A549 (cell line): ENCODE results near the gene INPP4B. TPM values are rescaled to one million over a fixed set of nuclear protein-coding genes. Genes with fewer than 3 reads are reported as not detected.
A peak's percentile ranks its signal among the peaks of the same experiment; 100 is the strongest.

Source experiments
- ATAC-seq, 2 experiments: fragments of 200-7000 bp in 1 of 2; fragments of >200 bp in 1 of 2; cut with Nextera tagmentation in 1 of 2; cut with Tn5 transposase in 1 of 2; 3 replicates each; pipeline versions ENCODE4 v1.8.0 to v1.9.1; 2018 to 2020; ENCODE audit warnings: mild to moderate bottlenecking in 1 of 2, moderate library complexity in 1 of 2
- CTCF ChIA-PET: fragments of 300-600 bp; sonication (Branson Sonifier 250); formaldehyde crosslinking; extraction: SDS; loops from one replicate; lab custom pipeline; 2021; ENCODE audit warnings: antibody characterized with exemption, inconsistent platforms; lab: Yijun Ruan, JAX
- POLR2A ChIA-PET: fragments of 350-600 bp; formaldehyde crosslinking; extraction: SDS; loops from one replicate; lab custom pipeline; 2021; ENCODE audit warnings: antibody characterized with exemption, inconsistent platforms; lab: Yijun Ruan, JAX
- DNase-seq, 2 experiments: peaks; one replicate each; pipeline versions ENCODE4 v3.0.0 to v3.0.0-alpha.2; 2011 to 2016; ENCODE audit warnings: low read depth in 1 of 2, low spot score in 1 of 2
- FAIRE-seq: peaks from 2 replicates; lab custom pipeline; 2011; peaks lifted over from hg19 to GRCh38; lab: Jason Lieb, UNC
- H3K27ac ChIP-seq, 2 experiments: fragments of >200 bp; sonication (Bioruptor Twin); formaldehyde crosslinking; 3 replicates each; pipeline ENCODE4 v1.5.1; 2016 to 2017
- H3K4me1 ChIP-seq: fragments of >200 bp; sonication (Bioruptor Twin); formaldehyde crosslinking; 3 replicates; pipeline ENCODE4 v1.6.1; 2016
- H3K4me2 ChIP-seq: fragments of >200 bp; sonication (Bioruptor Twin); formaldehyde crosslinking; 3 replicates; pipeline ENCODE4 v1.6.1; 2016
- H3K4me3 ChIP-seq: fragments of >200 bp; sonication (Bioruptor Twin); formaldehyde crosslinking; 3 replicates; pipeline ENCODE4 v1.5.1; 2016
- H3K9me3 ChIP-seq: fragments of >200 bp; sonication (Bioruptor Twin); formaldehyde crosslinking; 3 replicates; pipeline ENCODE4 v1.6.1; 2016
- BHLHE40 ChIP-seq: IDR thresholded peaks from 2 replicates; pipeline ENCODE4 v1.6.1; 2012; ENCODE audit warnings: low read depth, low read length, inconsistent platforms
- CBX8 ChIP-seq: fragments of 200-600 bp; sonication (generic); IDR thresholded peaks from 2 replicates; pipeline ENCODE4 v1.6.1; 2016
- CEBPB ChIP-seq, 2 experiments: fragments of >200 bp in 1 of 2; sonication (Bioruptor Twin) in 1 of 2; formaldehyde crosslinking in 1 of 2; IDR thresholded peaks; 2 replicates each; pipeline ENCODE4 v1.6.1; 2012 to 2016
- CHD4 ChIP-seq: fragments of 200-600 bp; sonication (generic); IDR thresholded peaks from 2 replicates; pipeline ENCODE4 v1.6.1; 2016; ENCODE audit warnings: antibody characterized with exemption, mild to moderate bottlenecking, borderline replicate concordance
- CTCF ChIP-seq: fragments of >200 bp; sonication (Bioruptor Twin); formaldehyde crosslinking; IDR thresholded peaks from 3 replicates; pipeline ENCODE4 v1.5.1; 2016
- EHF ChIP-seq: fragments of 250-450 bp; sonication (Bioruptor Pico); IDR thresholded peaks from 2 replicates; pipeline ENCODE4 v1.5.0; 2020; ENCODE audit warnings: mild to moderate bottlenecking
- EP300 ChIP-seq, 2 experiments: fragments of >200 bp; sonication (Bioruptor Twin); formaldehyde crosslinking; IDR thresholded peaks; 2 replicates in 1 of 2; 3 replicates in 1 of 2; pipeline ENCODE4 v1.6.1; 2016 to 2017
- ESRRA ChIP-seq: fragments of 150-350 bp; IDR thresholded peaks from 2 replicates; pipeline ENCODE4 v1.6.1; 2014; ENCODE audit warnings: mild to moderate bottlenecking, low read length, borderline replicate concordance
- FOSB ChIP-seq: fragments of 250-450 bp; sonication (Bioruptor Pico); IDR thresholded peaks from 2 replicates; pipeline ENCODE4 v1.5.0; 2020; ENCODE audit warnings: mild to moderate bottlenecking, moderate library complexity
- FOSL2 ChIP-seq, 2 experiments: fragments of 450-650 bp in 1 of 2; fragments of >200 bp in 1 of 2; sonication (Bioruptor Twin) in 1 of 2; formaldehyde crosslinking; IDR thresholded peaks; 2 replicates each; pipeline versions ENCODE4 v1.5.0 to v1.6.1; 2016 to 2020; ENCODE audit warnings: mild to moderate bottlenecking in 1 of 2, moderate library complexity in 1 of 2
- FOXS1 ChIP-seq: fragments of 250-450 bp; sonication (Bioruptor Pico); IDR thresholded peaks from 2 replicates; pipeline ENCODE4 v1.5.0; 2020; ENCODE audit warnings: mild to moderate bottlenecking, moderate library complexity
- GATA3 ChIP-seq: IDR thresholded peaks from 2 replicates; pipeline ENCODE4 v1.6.1; 2012; ENCODE audit warnings: borderline replicate concordance
- HMGXB4 ChIP-seq: fragments of 250-450 bp; sonication (Bioruptor Pico); IDR thresholded peaks from 2 replicates; pipeline ENCODE4 v1.5.0; 2021; ENCODE audit warnings: mild to moderate bottlenecking, moderate library complexity, borderline replicate concordance
- HOXB13 ChIP-seq: fragments of 250-450 bp; sonication (Bioruptor Pico); IDR thresholded peaks from 2 replicates; pipeline ENCODE4 v1.5.0; 2020; ENCODE audit warnings: low read depth, mild to moderate bottlenecking, moderate library complexity
- HOXB5 ChIP-seq: fragments of 250-450 bp; sonication (Bioruptor Pico); IDR thresholded peaks from 2 replicates; pipeline ENCODE4 v1.5.0; 2020; ENCODE audit warnings: mild to moderate bottlenecking, moderate library complexity
- JUNB ChIP-seq: fragments of >200 bp; sonication (Bioruptor Twin); formaldehyde crosslinking; IDR thresholded peaks from 2 replicates; pipeline ENCODE4 v1.6.1; 2016
- KDM1A ChIP-seq: fragments of 200-600 bp; sonication (generic); IDR thresholded peaks from 2 replicates; pipeline ENCODE4 v1.6.1; 2016; ENCODE audit warnings: low read depth, mild to moderate bottlenecking
- KDM5A ChIP-seq: fragments of 200-600 bp; sonication (generic); IDR thresholded peaks from 2 replicates; pipeline ENCODE4 v1.6.1; 2016; ENCODE audit warnings: antibody characterized with exemption, mild to moderate bottlenecking
- RCOR1 ChIP-seq: fragments of 150-350 bp; IDR thresholded peaks from 2 replicates; pipeline ENCODE4 v1.6.1; 2014; ENCODE audit warnings: antibody characterized with exemption, low read length, low read depth
- REST ChIP-seq: fragments of 200-600 bp; sonication (generic); IDR thresholded peaks from 2 replicates; pipeline ENCODE4 v1.6.1; 2016; ENCODE audit warnings: antibody characterized with exemption, mild to moderate bottlenecking, moderate library complexity
- RNF2 ChIP-seq: fragments of 200-600 bp; sonication (generic); IDR thresholded peaks from 2 replicates; pipeline ENCODE4 v1.6.1; 2016; ENCODE audit warnings: low read depth, mild to moderate bottlenecking, antibody characterized with exemption, moderate library complexity, borderline replicate concordance
- SMC3 ChIP-seq: fragments of >200 bp; sonication (Bioruptor Twin); formaldehyde crosslinking; IDR thresholded peaks from 3 replicates; pipeline ENCODE4 v1.6.1; 2018; ENCODE audit warnings: inconsistent platforms
- TFCP2L1 ChIP-seq: fragments of 250-450 bp; sonication (Bioruptor Pico); IDR thresholded peaks from 2 replicates; pipeline ENCODE4 v1.5.0; 2021; ENCODE audit warnings: mild to moderate bottlenecking
- TP53 ChIP-seq: fragments of 250-450 bp; sonication (Bioruptor Pico); IDR thresholded peaks from 2 replicates; pipeline ENCODE4 v1.5.0; 2021; ENCODE audit warnings: mild to moderate bottlenecking, moderate library complexity
- ZC3H11A ChIP-seq: fragments of 450-650 bp; IDR thresholded peaks from 2 replicates; pipeline ENCODE4 v1.6.1; 2014; ENCODE audit warnings: antibody characterized with exemption, mild to moderate bottlenecking
- ZNF302 ChIP-seq: fragments of 250-450 bp; sonication (Bioruptor Pico); IDR thresholded peaks from 2 replicates; pipeline ENCODE4 v1.9.0; 2021; ENCODE audit warnings: inconsistent platforms, mild to moderate bottlenecking, moderate library complexity
- ZSCAN20 ChIP-seq: fragments of 250-450 bp; sonication (Bioruptor Pico); IDR thresholded peaks from 2 replicates; pipeline ENCODE4 v1.8.0; 2022; ENCODE audit warnings: mild to moderate bottlenecking, moderate library complexity
- WGBS: methylation state at CpG from one replicate; pipeline ENCODE4 v1.1.6; 2017; ENCODE audit errors: missing lambda C conversion rate; 5-methylcytosine and 5-hydroxymethylcytosine counted together
- polyA plus RNA-seq, 4 experiments: library from polyadenylated mRNA; depleted of rRNA in 3 of 4; stranded (reverse); fragments of >200 nt; fragmentation: RNase III in 1 of 4; extraction: RNeasy Plus Mini Kit Qiagen cat#74134 plus additional on column Dnase treatment in 1 of 4; gene quantifications; 2 replicates in 3 of 4; 3 replicates in 1 of 4; pipeline ENCODE4 v1.2.3, GENCODE V29; 2011 to 2017

The INPP4B gene
- polyA plus RNA-seq, 2 of the 4 experiments (the other 2 are of a cell fraction): 7.2 to 14.9 TPM

- Histone ChIP-seq H3K4me1 (no peaks in the 10 kb centered on the region), H3K4me2 (no peak overlapping the region), H3K27ac (no peak overlapping the region), H3K4me3 (no peak overlapping the region)
- 78% methylated on average over 1 of the region's 1 CpG for WGBS
- TF ChIP-seq CTCF: no peak
- TF ChIP-seq HOXB13 (CRISPR knock-in tag): no peak
- TF ChIP-seq ZC3H11A: no peak
- no peak for TF ChIP-seq CHD4
- no peak for TF ChIP-seq TP53 (CRISPR knock-in tag)
- TF ChIP-seq KDM1A: no peak
- no peak for TF ChIP-seq CEBPB (IDR thresholded peaks at IDR 0.05)
- TF ChIP-seq ZNF302 (CRISPR knock-in tag): no peak
- no peak for TF ChIP-seq HOXB5 (CRISPR knock-in tag)
- TF ChIP-seq ZSCAN20: no peak
- TF ChIP-seq EHF: no peak
- TF ChIP-seq RNF2: no peak
- TF ChIP-seq, all 56 proteins: peak for 0
- no peak for DNase-seq
- ChIA-PET POLR2A (no interaction called here), CTCF (no interaction called here)
- no peak for FAIRE-seq
- 0 out of 3 replicates have a peak, but pooled peaks cover 3% of the 10 kb centered on the region for H3K9me3 ChIP-seq
- ATAC-seq: no peak
Observed at GRCh38 chr4:142607976-142608375, 238.1 kb downstream of the INPP4B start.

GRCh38 chr4:142600952-142601351, 245.1 kb downstream of the INPP4B start:
- H3K4me1 ChIP-seq: no peaks in the 10 kb centered on the region
- H3K4me2 ChIP-seq: 0 out of 3 replicates have a peak overlapping the region, but pooled peaks have one; percentile 7
- ATAC-seq (no peak), DNase-seq (no peak), FAIRE-seq (no peak)
- 26% methylated on average over 1 of the region's 1 CpG for WGBS
- H3K4me3 ChIP-seq: no peak overlapping the region
- TF ChIP-seq BHLHE40: no peak
- no peak for TF ChIP-seq CBX8
- TF ChIP-seq ESRRA: no peak
- TF ChIP-seq CTCF: no peak
- no peak for TF ChIP-seq SMC3
- no peak overlapping the region for H3K27ac ChIP-seq
- POLR2A ChIA-PET: no interaction called here
- CTCF ChIA-PET: no interaction called here
- 0 out of 3 replicates have a peak, but pooled peaks cover 3% of the 10 kb centered on the region for H3K9me3 ChIP-seq

- Histone ChIP-seq H3K4me1 (no peaks in the 10 kb centered on the region), H3K4me3 (no peak overlapping the region), H3K9me3 (no peaks in the 10 kb centered on the region), H3K4me2 (no peak overlapping the region), H3K27ac (no peak overlapping the region)
- CTCF ChIA-PET: no interaction called here
- no peak for ATAC-seq
- no peak for DNase-seq
- no peak for FAIRE-seq
- POLR2A ChIA-PET: no interaction called here
- no peak for TF ChIP-seq TP53 (CRISPR knock-in tag)
- TF ChIP-seq GATA3: no peak
- no peak for TF ChIP-seq KDM5A
- no peak for TF ChIP-seq ZNF302 (CRISPR knock-in tag)
- no peak for TF ChIP-seq TFCP2L1 (CRISPR knock-in tag)
- TF ChIP-seq REST: no peak
- no peak for TF ChIP-seq RCOR1
- no peak for TF ChIP-seq FOSL2 (IDR thresholded peaks at IDR 0.05)
- TF ChIP-seq FOSL2 (CRISPR knock-in tag; IDR thresholded peaks at IDR 0.05): no peak
- no peak for TF ChIP-seq HMGXB4
- TF ChIP-seq FOXS1 (CRISPR knock-in tag): no peak
- TF ChIP-seq JUNB: no peak
- no peak for TF ChIP-seq CBX8
- no peak for TF ChIP-seq EP300 (IDR thresholded peaks at IDR 0.05)
- no peak for TF ChIP-seq HOXB5 (CRISPR knock-in tag)
- TF ChIP-seq RNF2: no peak
- no peak for TF ChIP-seq FOSB (CRISPR knock-in tag)
Observed at GRCh38 chr4:142598132-142598531, 248.0 kb downstream of the INPP4B start.
